A172 (cell line): ENCODE data around the gene SAMD1. TPM values are rescaled to one million over a fixed set of nuclear protein-coding genes. Genes with fewer than 3 reads are reported as not detected.

Experiments used
- DNase-seq: peaks from one replicate; pipeline ENCODE4 v3.0.0-alpha.2; 2015; ENCODE audit warnings: low spot score
- total RNA-seq: library from RNA; depleted of rRNA; stranded (reverse); fragments of >200 nt; shearing (Covaris generic); gene quantifications from 2 replicates; pipeline ENCODE4 v1.2.3, GENCODE V29; 2014

The SAMD1 gene
- total RNA-seq, 1 experiment from 2014 or later = 25.2 TPM

- DNase-seq = no peak
Observed at GRCh38 chr19:14113762-14114414, 23.3 kb upstream of the SAMD1 start.

DNA sequence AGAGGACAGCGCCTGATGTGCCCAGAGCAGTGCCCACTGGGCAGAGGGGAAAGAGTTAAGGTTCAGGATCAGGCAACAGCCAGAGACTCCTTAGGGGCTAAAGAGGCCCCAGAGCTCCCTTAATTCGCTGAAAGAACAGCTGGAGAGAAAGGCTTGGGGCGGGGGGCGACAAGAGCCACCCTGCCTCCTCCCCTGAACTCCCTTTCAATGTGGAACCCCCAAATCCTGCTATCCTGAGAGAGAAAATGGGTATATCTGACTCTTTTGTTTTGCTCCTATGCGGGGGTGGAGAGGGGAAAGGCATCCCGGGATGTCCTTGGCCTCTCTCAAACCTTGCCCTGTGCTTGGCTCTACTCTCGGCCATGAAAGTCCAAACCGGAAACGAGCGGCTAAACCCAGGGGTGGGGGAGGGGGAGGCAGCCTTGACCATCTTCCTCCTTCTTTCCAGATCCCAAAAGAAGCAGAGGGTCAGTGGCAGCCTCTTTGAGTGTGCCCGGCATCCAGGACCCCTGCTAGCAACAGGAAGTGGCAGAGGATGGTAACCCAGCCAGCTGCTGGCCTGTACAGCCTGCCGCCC, 22.3 kb upstream of the SAMD1 start:
- no peak for DNase-seq

GRCh38 chr19:14112051-14112808, 21.7 kb upstream of the SAMD1 start:
- no peak for DNase-seq

DNA sequence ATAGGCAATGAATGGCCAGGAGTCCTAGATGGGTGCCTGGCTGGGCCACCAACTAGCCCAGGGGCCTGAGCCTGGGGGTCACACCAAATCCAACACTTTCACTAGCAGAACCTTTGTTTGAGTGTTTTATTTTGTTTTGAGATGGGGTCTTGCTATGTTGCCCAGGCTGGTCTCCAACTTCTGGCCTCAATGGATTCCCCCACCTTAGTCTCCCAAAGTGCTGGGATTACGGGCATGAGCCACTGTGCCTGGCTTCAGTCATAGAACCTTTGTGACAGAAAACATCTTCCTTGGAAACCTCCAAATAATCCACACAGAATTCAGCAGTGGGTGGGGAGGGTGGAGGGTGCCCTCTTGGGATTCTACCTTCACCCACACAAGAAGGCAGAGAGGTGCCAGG, 20.9 kb upstream of the SAMD1 start:
- DNase-seq = no peak

DNA sequence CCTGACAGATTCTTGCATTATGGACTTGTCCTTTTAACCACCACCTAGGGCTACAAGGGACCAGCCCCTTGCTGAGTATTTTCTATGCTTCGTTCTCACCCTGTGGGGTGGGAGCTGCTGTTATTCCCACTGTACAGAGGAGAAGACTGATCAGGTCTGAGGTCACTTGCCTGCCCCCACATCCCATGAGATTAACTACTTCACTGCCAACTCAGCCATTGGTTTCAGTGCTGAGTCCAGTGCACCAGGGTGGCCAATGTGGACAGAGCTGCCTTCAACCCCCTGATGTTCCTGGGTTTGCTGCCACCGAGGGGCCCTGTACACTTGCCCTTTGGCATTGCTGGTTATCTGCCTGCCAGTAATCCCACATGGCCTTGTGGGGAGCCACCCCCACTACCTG, 20.1 kb upstream of the SAMD1 start:
- DNase-seq = no peak

DNA sequence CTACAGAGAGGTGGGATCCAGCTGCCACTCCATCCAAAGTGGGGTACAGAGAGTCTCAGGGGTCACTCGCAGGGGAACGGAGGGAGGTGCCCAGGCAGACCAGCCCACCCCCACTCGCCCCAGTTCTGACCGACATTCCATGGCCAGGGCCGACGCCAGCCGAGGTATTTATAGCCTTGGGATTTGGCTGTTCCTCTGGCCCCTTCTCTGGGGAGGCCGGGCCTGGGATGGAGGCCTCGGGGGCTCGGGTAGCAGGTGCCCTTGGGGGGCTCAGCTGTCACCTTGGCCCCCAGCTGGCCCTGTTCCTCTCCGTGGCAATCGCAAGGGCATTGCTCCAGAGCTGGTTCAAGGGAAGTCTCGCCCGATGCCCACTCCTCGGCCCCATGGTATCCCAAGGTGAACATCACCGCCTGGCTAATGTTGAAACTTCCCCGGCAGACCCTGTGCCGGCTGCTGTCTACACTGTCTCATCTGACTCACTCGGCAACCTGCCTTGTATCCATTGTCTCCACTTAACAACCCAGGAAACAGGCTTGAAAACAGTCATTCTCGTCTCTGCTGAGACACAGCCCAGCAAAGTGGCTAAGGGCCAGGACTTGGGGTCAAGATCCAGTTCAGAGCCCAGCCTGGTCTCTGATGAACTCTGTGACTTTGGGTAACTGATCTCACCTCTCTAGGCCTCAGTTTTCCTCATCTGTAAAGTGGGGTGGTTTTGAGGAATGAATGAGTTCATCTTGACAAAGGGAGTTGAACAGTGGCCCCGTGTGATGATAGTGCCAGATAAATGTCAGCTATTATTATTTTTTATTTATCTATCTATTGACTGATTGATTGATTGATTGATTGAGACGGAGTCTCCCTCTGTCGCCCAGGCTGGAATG, 17.3 kb upstream of the SAMD1 start:
- peak; percentile 38 for DNase-seq

GRCh38 chr19:14106840-14107239, 16.3 kb upstream of the SAMD1 start:
- no peak for DNase-seq

- DNase-seq = no peak
Observed at GRCh38 chr19:14105680-14106079, 15.1 kb upstream of the SAMD1 start.

- no peak for DNase-seq
Observed at GRCh38 chr19:14103310-14103709, 12.8 kb upstream of the SAMD1 start.

DNA sequence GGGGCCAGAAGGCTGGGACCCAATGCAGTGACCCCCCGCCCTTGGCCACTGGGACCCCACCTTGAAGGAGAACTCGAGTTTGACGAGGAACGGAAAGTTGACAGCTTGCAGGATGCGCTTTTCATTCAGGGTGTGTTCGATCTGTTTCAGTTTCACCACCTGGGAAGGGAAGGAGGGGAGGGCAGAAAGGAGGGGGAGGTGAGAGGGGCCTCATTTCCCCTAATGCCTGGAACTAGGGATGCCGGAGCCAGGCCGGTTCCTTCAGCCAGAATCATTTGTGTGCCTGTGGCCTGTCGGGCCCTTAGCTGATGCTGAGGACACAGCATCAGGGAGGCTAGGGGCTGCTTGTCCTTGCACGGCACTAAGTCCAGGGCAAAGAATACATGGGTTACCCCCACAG, 12.2 kb upstream of the SAMD1 start:
- DNase-seq = no peak

- DNase-seq = no peak
Observed at GRCh38 chr19:14102102-14102696, 11.6 kb upstream of the SAMD1 start.

- no peak for DNase-seq
Observed at GRCh38 chr19:14101003-14101545, 10.5 kb upstream of the SAMD1 start.

GRCh38 chr19:14097532-14098151, 7.1 kb upstream of the SAMD1 start:
- no peak for DNase-seq

DNA sequence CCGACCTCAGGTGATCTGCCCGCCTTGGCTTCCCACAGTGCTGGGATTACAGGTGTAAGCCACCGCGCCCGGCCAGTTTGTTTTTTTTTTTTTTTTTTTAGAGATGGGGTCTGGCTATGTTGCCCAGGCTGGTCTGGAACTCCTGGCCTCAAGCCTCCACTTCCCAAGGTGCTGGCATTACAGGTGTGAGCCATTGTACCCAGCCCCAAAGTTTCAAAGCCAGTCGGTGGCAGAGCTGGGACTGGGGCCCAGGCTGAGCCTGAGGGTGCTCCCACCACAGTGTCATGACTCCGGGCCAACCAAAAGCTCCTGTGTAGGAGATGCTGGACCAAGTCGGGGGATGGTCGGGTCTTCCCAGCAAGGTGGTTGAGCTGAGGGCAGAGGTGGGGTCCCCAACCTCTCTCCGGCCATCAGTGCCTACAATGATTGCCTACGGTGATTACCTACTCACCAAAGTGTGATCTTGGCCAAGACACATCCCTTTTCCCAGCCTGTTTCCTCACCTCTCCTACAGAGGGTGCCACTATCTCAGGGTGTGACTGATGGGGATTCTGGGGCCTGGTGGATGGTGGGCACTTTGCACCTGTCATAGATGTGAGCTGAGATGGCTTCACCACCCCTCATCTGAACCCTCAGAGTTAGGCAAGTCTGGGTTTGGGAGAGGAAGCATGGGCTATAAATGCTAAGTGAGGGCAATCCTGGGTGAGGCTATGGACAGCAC, 5.9 kb upstream of the SAMD1 start:
- DNase-seq = no peak

DNA sequence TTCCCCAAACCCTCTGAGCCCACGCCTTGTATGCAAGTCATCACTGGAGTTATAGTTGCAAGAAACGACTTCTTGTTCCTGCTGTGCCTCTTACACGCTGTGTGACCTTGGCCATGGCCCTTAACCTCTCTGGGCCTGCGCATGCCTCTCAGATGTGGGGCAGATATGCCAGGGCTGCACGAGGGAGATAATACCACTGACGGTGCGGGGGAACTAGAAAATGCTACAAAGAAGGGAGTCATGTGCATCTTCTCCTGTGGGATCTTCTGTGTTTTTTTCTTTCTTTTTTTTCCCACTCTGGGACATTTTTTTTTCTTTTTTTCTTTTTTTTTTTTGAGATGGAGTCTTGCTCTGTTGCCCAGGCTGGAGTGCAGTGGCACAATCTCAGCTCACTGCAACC, 4.3 kb upstream of the SAMD1 start:
- DNase-seq = no peak

DNA sequence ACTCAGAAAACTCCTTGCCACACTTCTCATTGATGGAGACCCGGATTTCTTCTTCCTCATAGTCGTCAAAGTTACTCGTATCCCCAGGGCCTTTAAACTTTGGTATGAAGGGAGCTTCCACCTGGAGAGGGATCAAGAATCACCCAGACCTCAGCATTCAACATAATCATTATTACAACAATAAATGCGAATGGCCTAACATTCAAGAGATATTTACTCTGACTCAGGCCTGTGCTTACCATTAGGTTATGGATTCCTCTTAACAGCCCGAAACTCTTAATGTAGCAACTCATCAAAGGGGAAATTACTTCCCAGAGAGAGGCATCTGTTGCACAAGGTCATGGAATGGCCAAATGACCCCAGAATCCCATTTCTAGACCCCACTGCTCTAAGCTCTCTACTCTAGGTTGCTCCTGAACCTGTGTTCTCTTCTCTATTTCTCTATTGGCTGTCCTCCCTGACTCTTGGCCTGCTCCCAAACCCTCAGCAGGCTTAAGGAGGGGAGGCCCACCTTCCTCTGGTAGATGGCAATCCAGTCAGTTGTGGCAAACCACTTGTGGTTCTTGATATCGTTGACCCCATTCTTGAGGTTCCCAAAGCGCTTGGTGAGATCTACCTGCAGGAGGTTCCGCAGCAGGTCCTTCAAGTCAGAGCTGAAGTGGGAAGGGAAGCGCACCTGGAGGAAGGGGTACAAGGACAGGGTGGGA, 2.7 kb upstream of the SAMD1 start:
- no peak for DNase-seq

DNA sequence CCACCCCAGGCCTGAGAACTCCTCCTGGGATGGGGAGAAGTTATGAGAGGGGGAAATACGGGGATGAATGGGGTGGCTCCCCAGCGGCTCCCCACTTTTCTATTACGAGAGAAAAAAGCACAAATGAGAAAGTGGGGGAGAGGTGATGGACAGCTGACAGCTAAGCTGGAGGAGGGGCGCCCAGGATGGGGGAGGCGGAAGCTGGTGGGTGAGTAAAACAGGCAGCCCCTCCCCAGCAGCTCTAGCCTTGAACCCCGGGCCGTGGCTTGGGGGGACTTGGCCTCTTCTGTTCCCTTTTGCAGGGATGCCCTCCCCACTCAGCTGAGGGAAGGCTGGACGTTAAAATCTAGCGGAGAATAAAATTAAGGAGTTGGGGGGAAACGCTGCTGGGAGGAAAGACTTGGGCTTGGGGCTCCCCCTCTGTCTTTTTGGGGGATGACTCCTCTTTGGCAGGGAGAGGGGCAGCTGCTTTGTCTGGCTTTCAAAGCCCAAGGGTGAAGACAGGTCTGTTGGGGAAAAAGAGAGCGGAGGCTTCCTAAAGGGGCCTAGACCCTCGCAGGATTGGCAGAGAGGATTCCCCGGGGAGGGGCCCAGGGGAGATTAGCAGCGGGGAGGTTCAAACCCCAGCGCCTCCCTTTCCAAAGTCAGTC, 1.4 kb upstream of the SAMD1 start:
- no peak for DNase-seq

DNA sequence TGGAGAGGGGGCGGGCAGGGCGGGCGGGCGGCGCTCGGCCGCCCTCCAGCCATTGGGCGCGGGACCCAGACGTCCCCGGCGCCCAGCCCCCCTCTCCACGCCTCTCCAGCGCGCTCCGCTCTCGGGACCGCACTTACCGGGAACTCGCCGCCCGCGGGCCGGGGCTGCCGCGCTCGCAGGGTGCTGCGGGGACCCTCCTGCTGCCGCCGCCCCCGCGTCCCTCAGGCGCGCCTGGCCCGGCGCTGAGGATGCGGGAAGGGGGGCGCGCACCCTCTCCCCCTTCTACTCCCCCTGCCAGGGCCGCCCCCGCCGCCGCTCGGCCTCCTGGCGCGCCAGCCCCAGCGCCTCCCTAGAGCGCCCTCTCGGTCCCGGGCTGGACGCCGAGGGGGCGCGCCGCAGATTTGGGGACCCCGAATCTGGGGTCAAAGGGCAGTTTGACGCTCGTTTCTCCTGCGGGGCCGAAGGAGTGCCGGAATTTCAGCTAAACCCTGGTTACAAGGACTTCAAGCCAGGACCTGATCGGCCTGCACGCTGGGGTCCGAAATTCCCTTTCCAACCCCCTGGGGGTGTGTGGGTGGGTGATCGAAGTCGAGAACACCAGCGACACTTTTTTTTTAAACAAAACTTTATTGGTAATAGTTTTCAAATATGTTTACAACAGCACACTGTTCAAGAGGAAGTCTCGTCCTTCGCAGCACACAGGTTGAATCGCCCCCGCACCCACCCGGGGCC, 696 bp upstream of the SAMD1 start:
- peak; percentile 46 for DNase-seq
